ENCODE results near the gene SERTAD3.

Gene SERTAD3

DNA sequence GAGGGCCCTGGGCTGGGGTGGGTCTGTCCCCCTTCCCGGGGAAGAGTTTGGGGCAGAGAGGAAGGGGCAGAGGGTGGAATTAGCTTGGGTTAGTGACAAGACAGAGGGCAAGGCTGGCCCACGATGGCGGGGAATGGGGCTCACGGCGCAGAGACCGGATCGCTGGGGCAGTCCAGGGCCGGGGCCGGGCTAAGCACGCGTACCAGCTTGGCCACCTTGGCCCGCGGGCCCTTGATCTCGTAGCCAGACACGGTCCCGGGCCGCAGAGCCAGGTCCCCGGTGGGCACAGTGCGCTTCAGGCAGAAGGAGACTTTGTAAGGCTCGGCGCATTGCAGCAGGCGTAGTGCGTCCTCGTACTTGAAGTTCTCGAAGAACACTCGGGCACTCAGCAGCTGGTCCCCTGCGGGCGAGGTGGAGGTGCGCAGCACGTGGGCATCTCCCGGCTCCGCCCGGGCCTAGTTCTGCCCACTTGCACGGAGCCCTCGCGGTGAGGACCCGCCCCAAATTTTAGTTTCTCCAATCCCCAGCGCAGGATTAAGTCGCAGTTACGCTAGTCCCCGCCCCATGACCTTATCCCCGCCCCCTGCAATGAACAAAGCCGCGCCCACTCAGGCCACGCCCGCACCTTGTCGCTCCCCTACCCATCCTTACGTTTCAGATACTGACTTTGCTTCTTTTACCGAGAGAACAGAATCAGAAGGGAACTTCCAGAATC, 45.6 kb downstream of the SERTAD3 start:
- H2AFZ ChIP-seq (ENCODE audit: low read length): no peak overlapping the region
- H3K4me2 ChIP-seq (ENCODE audit: low read depth, low read length): no peak overlapping the region
- TF ChIP-seq, protein P1, sequence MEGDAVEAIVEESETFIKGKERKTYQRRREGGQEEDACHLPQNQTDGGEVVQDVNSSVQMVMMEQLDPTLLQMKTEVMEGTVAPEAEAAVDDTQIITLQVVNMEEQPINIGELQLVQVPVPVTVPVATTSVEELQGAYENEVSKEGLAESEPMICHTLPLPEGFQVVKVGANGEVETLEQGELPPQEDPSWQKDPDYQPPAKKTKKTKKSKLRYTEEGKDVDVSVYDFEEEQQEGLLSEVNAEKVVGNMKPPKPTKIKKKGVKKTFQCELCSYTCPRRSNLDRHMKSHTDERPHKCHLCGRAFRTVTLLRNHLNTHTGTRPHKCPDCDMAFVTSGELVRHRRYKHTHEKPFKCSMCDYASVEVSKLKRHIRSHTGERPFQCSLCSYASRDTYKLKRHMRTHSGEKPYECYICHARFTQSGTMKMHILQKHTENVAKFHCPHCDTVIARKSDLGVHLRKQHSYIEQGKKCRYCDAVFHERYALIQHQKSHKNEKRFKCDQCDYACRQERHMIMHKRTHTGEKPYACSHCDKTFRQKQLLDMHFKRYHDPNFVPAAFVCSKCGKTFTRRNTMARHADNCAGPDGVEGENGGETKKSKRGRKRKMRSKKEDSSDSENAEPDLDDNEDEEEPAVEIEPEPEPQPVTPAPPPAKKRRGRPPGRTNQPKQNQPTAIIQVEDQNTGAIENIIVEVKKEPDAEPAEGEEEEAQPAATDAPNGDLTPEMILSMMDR (IDR thresholded peaks at IDR 0.05; ENCODE audit: low read length): no peak
- TF ChIP-seq EZH2 (optimal IDR thresholded peaks at IDR 0.05; ENCODE audit: low read depth, low read length): no peak
- TF ChIP-seq EZH2phosphoT487 (IDR thresholded peaks at IDR 0.05; ENCODE audit: low read length): no peak
- no peak for DNase-seq
- no peak overlapping the region for H3K27ac ChIP-seq (ENCODE audit: low read length)
- no peaks in the 10 kb centered on the region for H4K20me1 ChIP-seq (ENCODE audit: insufficient read depth, low read length)
- no peak overlapping the region for H3K9ac ChIP-seq (ENCODE audit: low read length)
- no peak overlapping the region for H3K4me3 ChIP-seq (ENCODE audit: low read length)
- no peaks in the 10 kb centered on the region for H3K9me3 ChIP-seq (replicated peaks; ENCODE audit: insufficient read depth, low read length)
- H3K27me3 ChIP-seq (replicated peaks; ENCODE audit: insufficient read depth, low read length): peaks cover 45% of the 10 kb centered on the region
- peaks cover 4% of the 10 kb centered on the region for H3K4me1 ChIP-seq (ENCODE audit: low read length)
- H3K36me3 ChIP-seq (replicated peaks; ENCODE audit: insufficient read depth, low read length): no peaks in the 10 kb centered on the region
- no peaks in the 10 kb centered on the region for H3K79me2 ChIP-seq (ENCODE audit: low read length)
- peaks cover 7% of the 10 kb centered on the region; the same call in 1 of the 2 replicates for H3F3A ChIP-seq (ENCODE audit: insufficient read depth, low read length)
- H3K9me2 ChIP-seq (replicated peaks; ENCODE audit: insufficient read depth, low read length): no peaks in the 10 kb centered on the region

- H2AFZ ChIP-seq (ENCODE audit: low read length): no peak overlapping the region
- no peaks in the 10 kb centered on the region for H3K9me2 ChIP-seq (replicated peaks; ENCODE audit: insufficient read depth, low read length)
- no peaks in the 10 kb centered on the region for H3K36me3 ChIP-seq (replicated peaks; ENCODE audit: insufficient read depth, low read length)
- DNase-seq: no peak
- peaks cover 46% of the 10 kb centered on the region for H3K27me3 ChIP-seq (replicated peaks; ENCODE audit: insufficient read depth, low read length)
- H3K4me2 ChIP-seq (ENCODE audit: low read depth, low read length): no peak overlapping the region
- H3K9me3 ChIP-seq (replicated peaks; ENCODE audit: insufficient read depth, low read length): no peaks in the 10 kb centered on the region
- no peaks in the 10 kb centered on the region for H4K20me1 ChIP-seq (ENCODE audit: insufficient read depth, low read length)
- H3F3A ChIP-seq (ENCODE audit: insufficient read depth, low read length): peaks cover 7% of the 10 kb centered on the region; the same call in 1 of the 2 replicates
- no peak overlapping the region for H3K9ac ChIP-seq (ENCODE audit: low read length)
- H3K79me2 ChIP-seq (ENCODE audit: low read length): no peaks in the 10 kb centered on the region
- H3K4me3 ChIP-seq (ENCODE audit: low read length): no peak overlapping the region
- H3K4me1 ChIP-seq (ENCODE audit: low read length): no peaks in the 10 kb centered on the region
- TF ChIP-seq EZH2phosphoT487 (IDR thresholded peaks at IDR 0.05; ENCODE audit: low read length) (no peak), EZH2 (optimal IDR thresholded peaks at IDR 0.05; ENCODE audit: low read depth, low read length) (no peak)
- TF ChIP-seq, protein P1 (IDR thresholded peaks at IDR 0.05; ENCODE audit: low read length): no peak
- no peak overlapping the region for H3K27ac ChIP-seq (ENCODE audit: low read length)
Measured at GRCh38 chr19:40397568-40397906, 46.6 kb downstream of the SERTAD3 start.

GRCh38 chr19:40396886-40397567, 47.1 kb downstream of the SERTAD3 start:
- H3K4me1 ChIP-seq (ENCODE audit: low read length): no peaks in the 10 kb centered on the region
- peaks cover 7% of the 10 kb centered on the region; the same call in 1 of the 2 replicates for H3F3A ChIP-seq (ENCODE audit: insufficient read depth, low read length)
- H3K9me3 ChIP-seq (replicated peaks; ENCODE audit: insufficient read depth, low read length): no peaks in the 10 kb centered on the region
- H4K20me1 ChIP-seq (ENCODE audit: insufficient read depth, low read length): no peaks in the 10 kb centered on the region
- no peak overlapping the region for H3K27ac ChIP-seq (ENCODE audit: low read length)
- no peak overlapping the region for H2AFZ ChIP-seq (ENCODE audit: low read length)
- peaks cover 46% of the 10 kb centered on the region for H3K27me3 ChIP-seq (replicated peaks; ENCODE audit: insufficient read depth, low read length)
- H3K36me3 ChIP-seq (replicated peaks; ENCODE audit: insufficient read depth, low read length): no peaks in the 10 kb centered on the region
- no peak overlapping the region for H3K4me3 ChIP-seq (ENCODE audit: low read length)
- H3K79me2 ChIP-seq (ENCODE audit: low read length): no peaks in the 10 kb centered on the region
- peak overlapping the region; percentile 70 for H3K4me2 ChIP-seq (ENCODE audit: low read depth, low read length)
- no peaks in the 10 kb centered on the region for H3K9me2 ChIP-seq (replicated peaks; ENCODE audit: insufficient read depth, low read length)
- H3K9ac ChIP-seq (ENCODE audit: low read length): no peak overlapping the region
- DNase-seq: no peak
- no peak for TF ChIP-seq EZH2 (optimal IDR thresholded peaks at IDR 0.05; ENCODE audit: low read depth, low read length)
- TF ChIP-seq, protein P1 (IDR thresholded peaks at IDR 0.05; ENCODE audit: low read length): no peak
- TF ChIP-seq EZH2phosphoT487 (IDR thresholded peaks at IDR 0.05; ENCODE audit: low read length): no peak

Measured in MM.1S (cell line).